Dendritic cell treated with granulocyte-macrophage colony-stimulating factor and Interleukin-4, amounts not matched to agents 40 ng/mL and 50 ng/mL, for 4 days (primary cell): Measurements from ENCODE around the gene PRR3.
"Not testable (repeated sequence)": the region's sequence is repeated elsewhere in the genome, so short reads cannot be mapped to it uniquely, and the experiment has no call there.

Experiments
- H3K27ac Mint-ChIP-seq: one replicate; pipeline ENCODE4 v1.8.0; 2022; ENCODE audit warnings: mild to moderate bottlenecking, mixed read lengths
- H3K27me3 Mint-ChIP-seq: one replicate; pipeline ENCODE4 v1.8.0; 2022; ENCODE audit warnings: mild to moderate bottlenecking, mixed read lengths
- H3K36me3 Mint-ChIP-seq: one replicate; pipeline ENCODE4 v1.8.0; 2022; ENCODE audit warnings: low read depth, mixed read lengths
- H3K4me1 Mint-ChIP-seq: one replicate; pipeline ENCODE4 v1.8.0; 2022; ENCODE audit warnings: low read depth, mixed read lengths
- H3K4me3 Mint-ChIP-seq: one replicate; pipeline ENCODE4 v1.8.0; 2022; ENCODE audit warnings: mild to moderate bottlenecking, moderate library complexity, mixed read lengths
- H3K9me3 Mint-ChIP-seq: one replicate; pipeline ENCODE4 v1.8.0; 2022; ENCODE audit warnings: mixed read lengths
- intact Hi-C: fragments of 100-400 bp; cut with micrococcal nuclease; formaldehyde crosslinking; loops from one replicate; pipeline ENCODE4 v1.15.0; 2022

PRR3 gene

GRCh38 chr6:30556906-30557682 lies at the start of gene PRR3:
PRR3 (plus strand) TSS chr6:30557295; CDS start chr6:30557345, 50 bp downstream.
- peaks cover 34% of the 10 kb centered on the region for H3K4me1 Mint-ChIP-seq
- intact Hi-C loops = loop anchor here (1.0 kb wide), 2 partner anchors 14 to 60 kb away; partner anchors contain the start of genes ABCF1, MRPS18B and PPP1R10
- no peaks in the 10 kb centered on the region for H3K27me3 Mint-ChIP-seq
- peaks cover 80% of the 10 kb centered on the region for H3K36me3 Mint-ChIP-seq
- H3K4me3 Mint-ChIP-seq = peak within 1 kb of the TSS; percentile 99
- H3K9me3 Mint-ChIP-seq = no peaks in the 10 kb centered on the region
- peak within 1 kb of the TSS; percentile 100 for H3K27ac Mint-ChIP-seq

- no peaks in the 10 kb centered on the region for H3K36me3 Mint-ChIP-seq
- intact Hi-C loops = no loop called here
- peak overlapping the region; percentile 82 for H3K27ac Mint-ChIP-seq
- peak overlapping the region; percentile 13 for H3K4me3 Mint-ChIP-seq
- H3K9me3 Mint-ChIP-seq = no peaks in the 10 kb centered on the region
- H3K4me1 Mint-ChIP-seq = peaks cover 45% of the 10 kb centered on the region
- no peaks in the 10 kb centered on the region for H3K27me3 Mint-ChIP-seq
These were observed 49.0 kb upstream of the PRR3 start for GRCh38 chr6:30507849-30508827.

- no peaks in the 10 kb centered on the region for H3K36me3 Mint-ChIP-seq
- H3K27ac Mint-ChIP-seq = peak overlapping the region; percentile 82
- H3K9me3 Mint-ChIP-seq = no peaks in the 10 kb centered on the region
- H3K4me3 Mint-ChIP-seq = peak overlapping the region; percentile 34
- intact Hi-C loops = no loop called here
- no peaks in the 10 kb centered on the region for H3K27me3 Mint-ChIP-seq
- H3K4me1 Mint-ChIP-seq = peaks cover 45% of the 10 kb centered on the region
These were observed 48.0 kb upstream of the PRR3 start for GRCh38 chr6:30508890-30509736.

GRCh38 chr6:30510419-30511168 lies 46.5 kb upstream of the PRR3 start:
- Mint-ChIP-seq H3K9me3 (no peaks in the 10 kb centered on the region), H3K4me1 (peaks cover 57% of the 10 kb centered on the region), H3K36me3 (no peaks in the 10 kb centered on the region), H3K27ac (peak overlapping the region; percentile 70), H3K4me3 (no peak overlapping the region), H3K27me3 (no peaks in the 10 kb centered on the region)
- intact Hi-C loops = no loop called here

GRCh38 chr6:30511169-30511546 lies 45.9 kb upstream of the PRR3 start:
- Mint-ChIP-seq H3K4me1 (peaks cover 61% of the 10 kb centered on the region), H3K4me3 (no peak overlapping the region), H3K27ac (peak overlapping the region; percentile 70), H3K36me3 (no peaks in the 10 kb centered on the region), H3K27me3 (no peaks in the 10 kb centered on the region), H3K9me3 (no peaks in the 10 kb centered on the region)
- intact Hi-C loops = no loop called here

- Mint-ChIP-seq H3K27me3 (no peaks in the 10 kb centered on the region), H3K36me3 (no peaks in the 10 kb centered on the region), H3K4me3 (no peak overlapping the region), H3K4me1 (peaks cover 46% of the 10 kb centered on the region), H3K9me3 (peaks cover 5% of the 10 kb centered on the region), H3K27ac (no peak overlapping the region)
- intact Hi-C loops = no loop called here
These were observed 43.6 kb upstream of the PRR3 start for GRCh38 chr6:30513451-30513850.

- intact Hi-C loops = no loop called here
- Mint-ChIP-seq H3K4me1 (peaks cover 37% of the 10 kb centered on the region), H3K27ac (peak overlapping the region; percentile 91)
These were observed 42.0 kb upstream of the PRR3 start for GRCh38 chr6:30515106-30515505.

GRCh38 chr6:30515944-30516753 lies 40.9 kb upstream of the PRR3 start:
- peak overlapping the region; percentile 66 for H3K4me3 Mint-ChIP-seq
- peak overlapping the region; percentile 91 for H3K27ac Mint-ChIP-seq

More at GRCh38 chr6:30515106-30515505, 42.0 kb upstream of the PRR3 start:
- Mint-ChIP-seq H3K9me3 (peaks cover 9% of the 10 kb centered on the region), H3K4me3 (peak overlapping the region; percentile 71), H3K27me3 (no peaks in the 10 kb centered on the region), H3K36me3 (no peaks in the 10 kb centered on the region)

GRCh38 chr6:30516754-30517076 lies 40.4 kb upstream of the PRR3 start:
- H3K36me3 Mint-ChIP-seq, H3K9me3 Mint-ChIP-seq, H3K27me3 Mint-ChIP-seq: not testable (repeated sequence)
- peak overlapping the region; percentile 91 for H3K27ac Mint-ChIP-seq
- intact Hi-C loops = loop anchor here (1.0 kb wide), 1 partner anchor 27 kb away; the partner anchor contains the start of gene HLA-E
- H3K4me3 Mint-ChIP-seq = peak overlapping the region; percentile 66
- H3K4me1 Mint-ChIP-seq = peaks cover 37% of the 10 kb centered on the region

More at GRCh38 chr6:30515944-30516753, 40.9 kb upstream of the PRR3 start:
- Mint-ChIP-seq H3K36me3 (no peaks in the 10 kb centered on the region), H3K9me3 (peaks cover 9% of the 10 kb centered on the region), H3K27me3 (no peaks in the 10 kb centered on the region), H3K4me1 (peaks cover 38% of the 10 kb centered on the region)
- intact Hi-C loops = loop anchor here (1.0 kb wide), 1 partner anchor 27 kb away; the partner anchor contains the start of gene HLA-E

GRCh38 chr6:30517767-30518504 lies 39.2 kb upstream of the PRR3 start:
- H3K4me3 Mint-ChIP-seq, H3K36me3 Mint-ChIP-seq, intact Hi-C loops, H3K27me3 Mint-ChIP-seq, H3K9me3 Mint-ChIP-seq: not testable (repeated sequence)
- Mint-ChIP-seq H3K27ac (peak overlapping the region; percentile 91), H3K4me1 (peaks cover 46% of the 10 kb centered on the region)

- H3K9me3 Mint-ChIP-seq, H3K27me3 Mint-ChIP-seq, H3K4me3 Mint-ChIP-seq, intact Hi-C loops, H3K36me3 Mint-ChIP-seq: not testable (repeated sequence)
- Mint-ChIP-seq H3K4me1 (peaks cover 52% of the 10 kb centered on the region), H3K27ac (peak overlapping the region; percentile 91)
These were observed 38.5 kb upstream of the PRR3 start for GRCh38 chr6:30518505-30519145.
